Right lobe of liver (tissue), 6 donors: ENCODE measurements around the gene ANKRD44. TPM values are rescaled to one million over a fixed set of nuclear protein-coding genes. Genes with fewer than 3 reads are reported as not detected.

Source experiments
- ATAC-seq, 4 donors: fragments of 200-7000 bp; cut with Tn5 transposase; one replicate each; pipeline ENCODE4 v1.9.1; 2020; ENCODE audit warnings: mild to moderate bottlenecking in 4 of 4, moderate library complexity in 4 of 4
- DNase-seq, 3 donors: peaks; one replicate each; pipeline ENCODE4 v3.0.0-alpha.2; 2020
- H3K27ac ChIP-seq, 3 donors: fragments of 200-600 bp; one replicate each; pipeline ENCODE4 v1.8.0; 2022
- H3K27me3 ChIP-seq, 2 donors: fragments of 200-600 bp; one replicate each; pipeline ENCODE4 v1.8.0; 2022
- H3K36me3 ChIP-seq, 4 donors: fragments of 200-600 bp; sonication (generic) in 1 of 4; one replicate each; pipeline versions ENCODE4 v1.5.1 to v1.8.0; 2017 to 2022; ENCODE audit warnings: control low read depth in 1 of 4
- H3K4me1 ChIP-seq, 4 donors: fragments of 200-600 bp; sonication (generic) in 1 of 4; one replicate each; pipeline versions ENCODE4 v1.5.1 to v1.8.0; 2017 to 2022; ENCODE audit warnings: control low read depth in 1 of 4
- H3K4me3 ChIP-seq, 3 donors: fragments of 200-600 bp; one replicate each; pipeline ENCODE4 v1.8.0; 2022
- H3K9me3 ChIP-seq, 4 donors: fragments of 200-600 bp; sonication (generic) in 1 of 4; one replicate each; pipeline versions ENCODE4 v1.5.1 to v1.8.0; 2017 to 2022; ENCODE audit warnings: control low read depth in 1 of 4
- CTCF ChIP-seq, 4 donors: fragments of 200-600 bp in 3 of 4; fragments of 450-650 bp in 1 of 4; IDR thresholded peaks; one replicate each; pipeline versions ENCODE4 v1.5.1 to v1.8.0; 2016 to 2022; ENCODE audit warnings: antibody characterized with exemption in 4 of 4, mild to moderate bottlenecking in 2 of 4
- POLR2A ChIP-seq: fragments of 450-650 bp; IDR thresholded peaks from one replicate; pipeline ENCODE4 v1.6.1; 2017; ENCODE audit warnings: antibody characterized with exemption, mild to moderate bottlenecking
- WGBS: methylation state at CpG from one replicate; pipeline ENCODE4 v1.1.6; 2018; ENCODE audit warnings: low coverage, low lambda C conversion rate; ENCODE audit not compliant: insufficient coverage; ENCODE audit errors: missing lambda C conversion rate; 5-methylcytosine and 5-hydroxymethylcytosine counted together
- intact Hi-C, 2 donors: fragments of 100-400 bp; cut with DNase I; formaldehyde crosslinking; loops; one replicate each; pipeline versions ENCODE4 v1.11.2 to v1.14.1; 2022
- total RNA-seq, 6 experiments: library from RNA; depleted of rRNA in 2 of 6; stranded (reverse); fragments of >200 nt in 2 of 6; fragmentation: NEBNext Ultra II Directional in 3 of 6; extraction: Animal tissue kit (Norgen Biotek cat#: 25700) in 3 of 6; gene quantifications; one replicate each; pipeline versions ENCODE4 v1.1.0 to v1.2.4, GENCODE V29; 2016 to 2023
- donor health status: DM: no; HTN: yes; CAD: no.
- donor health status: DM: no; HTN: no; CAD: no.
- donor health status: DM: no; HTN: no; CAD: no.
- donor health status: DM: no; HTN: yes; CAD: no.
- donor health status: DM: no; HTN: yes; CAD: no.

ANKRD44 gene
- total RNA-seq, 6 experiments from 2014 or later, result 7.9 to 19.5 (median 13.3) TPM

DNA sequence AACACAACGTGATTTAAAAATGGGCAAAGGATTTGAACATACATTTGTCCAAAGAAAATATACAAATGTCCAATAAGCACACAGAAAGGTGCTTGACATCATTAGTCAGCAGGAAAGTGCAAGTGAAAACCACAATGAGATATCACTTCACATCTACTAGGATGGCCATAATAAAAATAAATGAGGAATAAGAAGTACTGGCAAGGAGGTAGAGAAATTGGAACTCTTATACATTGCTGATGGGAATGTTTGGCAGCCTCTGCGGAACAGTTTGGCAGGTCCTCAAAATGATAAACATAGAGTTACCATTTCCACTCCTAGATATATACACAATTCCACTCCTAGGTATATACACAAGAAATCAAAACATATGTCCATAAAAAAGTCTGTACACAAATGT lies 333.1 kb downstream of the ANKRD44 start:
- Histone ChIP-seq H3K4me3 (no peak overlapping the region), H3K36me3 (no peaks in the 10 kb centered on the region), H3K27ac (no peak overlapping the region), H3K9me3 (no peaks in the 10 kb centered on the region), H3K27me3 (no peaks in the 10 kb centered on the region), H3K4me1 (no peaks in the 10 kb centered on the region)
- intact Hi-C loops, result no loop called here
- ATAC-seq, result no peak
- TF ChIP-seq CTCF (IDR thresholded peaks at IDR 0.05), result no peak
- no peak for TF ChIP-seq POLR2A
- no peak for DNase-seq
- WGBS, result 77% methylated on average over 2 of the region's 2 CpGs

GRCh38 chr2:196974970-196975369 lies 335.6 kb downstream of the ANKRD44 start:
- WGBS, result 71% methylated on average over 1 of the region's 1 CpG
- DNase-seq (no peak), ATAC-seq (no peak)
- H3K4me3 ChIP-seq, result no peak overlapping the region
- H3K27me3 ChIP-seq, result no peaks in the 10 kb centered on the region
- H3K27ac ChIP-seq, result no peak overlapping the region
- no peaks in the 10 kb centered on the region for H3K36me3 ChIP-seq
- TF ChIP-seq POLR2A (no peak), CTCF (IDR thresholded peaks at IDR 0.05) (no peak)
- intact Hi-C loops, result no loop called here
- H3K9me3 ChIP-seq, result no peaks in the 10 kb centered on the region
- no peaks in the 10 kb centered on the region for H3K4me1 ChIP-seq

DNA sequence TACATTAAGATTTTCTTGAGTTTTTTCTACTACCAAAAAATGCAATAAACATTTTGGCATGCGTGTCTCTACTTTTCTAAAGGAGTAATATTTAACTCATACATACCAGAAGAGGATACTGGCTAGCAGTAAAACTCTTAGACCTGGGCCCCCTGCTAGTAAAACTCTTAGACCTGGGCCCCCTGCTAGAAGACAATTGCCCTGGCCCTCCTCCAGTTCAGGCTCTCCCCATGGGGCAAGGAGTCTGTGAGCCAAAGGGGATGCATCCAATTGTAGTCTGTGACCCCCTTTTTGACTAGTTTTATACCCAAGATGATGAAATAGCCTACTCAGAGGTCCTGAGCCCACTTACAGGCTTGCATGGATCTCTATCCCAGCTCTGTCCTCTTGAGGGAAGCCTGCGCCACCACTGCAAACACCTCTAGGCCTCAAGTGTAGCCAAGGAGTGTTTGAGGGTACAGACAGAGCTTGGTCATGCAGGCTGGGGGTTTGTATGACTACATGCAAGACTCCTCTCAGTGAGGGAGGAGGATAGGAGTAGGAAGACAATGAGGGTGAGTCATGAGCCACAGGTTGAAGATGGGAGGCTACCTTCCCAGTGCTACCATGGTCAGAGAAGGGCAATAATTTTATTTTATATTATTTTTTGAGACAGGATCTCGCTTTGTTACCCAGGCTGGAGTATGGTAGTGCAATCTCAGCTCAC lies 338.9 kb downstream of the ANKRD44 start:
- H3K27me3 ChIP-seq, result no peaks in the 10 kb centered on the region
- H3K36me3 ChIP-seq, result no peaks in the 10 kb centered on the region
- ATAC-seq (no peak), DNase-seq (no peak)
- H3K9me3 ChIP-seq, result no peaks in the 10 kb centered on the region
- WGBS, result 76% methylated on average over 3 of the region's 3 CpGs
- TF ChIP-seq CTCF (IDR thresholded peaks at IDR 0.05) (no peak), POLR2A (no peak)
- intact Hi-C loops, result no loop called here
- H3K4me3 ChIP-seq, result no peak overlapping the region
- no peaks in the 10 kb centered on the region for H3K4me1 ChIP-seq
- no peak overlapping the region for H3K27ac ChIP-seq

- Histone ChIP-seq H3K27ac (no peak overlapping the region), H3K4me3 (no peak overlapping the region), H3K9me3 (no peaks in the 10 kb centered on the region), H3K36me3 (no peaks in the 10 kb centered on the region), H3K4me1 (no peaks in the 10 kb centered on the region), H3K27me3 (no peaks in the 10 kb centered on the region)
- no peak for DNase-seq
- no peak for ATAC-seq
- intact Hi-C loops, result no loop called here
- no peak for TF ChIP-seq CTCF (IDR thresholded peaks at IDR 0.05)
- TF ChIP-seq POLR2A, result no peak
- WGBS, result 58% methylated on average over 4 of the region's 4 CpGs
These were observed 340.5 kb downstream of the ANKRD44 start for GRCh38 chr2:196970099-196970498.
